Measurements from ENCODE around the gene MT1B.
"Not testable (repeated sequence)": the region's sequence is repeated elsewhere in the genome, so short reads cannot be mapped to it uniquely, and the experiment has no call there.

MT1B gene

GRCh38 chr16:56667581-56668571, 16.2 kb downstream of the MT1B start, which contains the start of gene MT1G:
Gene MT1G (minus strand): TSS chr16:56668065. CDS start chr16:56667993, 72 bp downstream.
- ATAC-seq (peak; percentile 57), DNase-seq (peak; percentile 30)

- DNase-seq (no peak), ATAC-seq (peak; percentile 30)
Observed at GRCh38 chr16:56669005-56669839, 17.5 kb downstream of the MT1B start, which contains the start of gene MT1H. Gene MT1H (plus strand): TSS chr16:56669814. CDS start chr16:56669885, 71 bp downstream.

GRCh38 chr16:56669840-56670619, 18.3 kb downstream of the MT1B start:
- DNase-seq (no peak), ATAC-seq (no peak)

GRCh38 chr16:56670620-56670934, 18.9 kb downstream of the MT1B start:
- DNase-seq, result no peak

GRCh38 chr16:56671691-56672090, 20.0 kb downstream of the MT1B start:
- not testable (repeated sequence) for ATAC-seq

More at GRCh38 chr16:56670620-56670934, 18.9 kb downstream of the MT1B start:
- ATAC-seq, result no peak

GRCh38 chr16:56672171-56672570, 20.5 kb downstream of the MT1B start:
- not testable (repeated sequence) for ATAC-seq, DNase-seq

More at GRCh38 chr16:56671691-56672090, 20.0 kb downstream of the MT1B start:
- not testable (repeated sequence) for DNase-seq

GRCh38 chr16:56672761-56673536, 21.3 kb downstream of the MT1B start:
- DNase-seq (no peak), ATAC-seq (no peak)

- ATAC-seq, result no peak
- DNase-seq, result no peak
Observed at GRCh38 chr16:56673921-56674320, 22.2 kb downstream of the MT1B start.

GRCh38 chr16:56674570-56674969, 22.9 kb downstream of the MT1B start:
- DNase-seq, ATAC-seq: not testable (repeated sequence)

GRCh38 chr16:56675685-56676210, 24.1 kb downstream of the MT1B start:
- ATAC-seq (peak; percentile 70), DNase-seq (peak; percentile 59)

- no peak for ATAC-seq
- DNase-seq, result no peak
Observed at GRCh38 chr16:56677474-56677873, 25.8 kb downstream of the MT1B start.

GRCh38 chr16:56679078-56679730, 27.5 kb downstream of the MT1B start:
- ATAC-seq (no peak), DNase-seq (no peak)

GRCh38 chr16:56679818-56680217, 28.1 kb downstream of the MT1B start:
- DNase-seq (no peak), ATAC-seq (peak; percentile 47)

GRCh38 chr16:56681939-56682702, 30.4 kb downstream of the MT1B start, which contains the start of gene MT1X:
Gene MT1X (plus strand): TSS chr16:56682470. CDS start chr16:56682541, 71 bp downstream.
- ATAC-seq (peak; percentile 98), DNase-seq (peak; percentile 89)

GRCh38 chr16:56682703-56683397, 31.2 kb downstream of the MT1B start:
- DNase-seq (no peak), ATAC-seq (no peak)

- DNase-seq, result no peak
- ATAC-seq, result no peak
Observed at GRCh38 chr16:56683424-56684172, 31.9 kb downstream of the MT1B start.

GRCh38 chr16:56684256-56684925, 32.7 kb downstream of the MT1B start:
- DNase-seq (no peak), ATAC-seq (no peak)
